Breast epithelium (tissue), 4 donors: ENCODE data around the gene DTX2. TPM values are rescaled to one million over a fixed set of nuclear protein-coding genes. Genes with fewer than 3 reads are reported as not detected.
"Not testable (repeated sequence)": the region's sequence is repeated elsewhere in the genome, so short reads cannot be mapped to it uniquely, and the experiment has no call there.

Experiments used
- DNase-seq, 2 donors: peaks; one replicate each; pipeline ENCODE4 v3.0.0-alpha.2; 2019; ENCODE audit warnings: low spot score in 2 of 2
- H3K27ac ChIP-seq, 2 donors: fragments of 200-600 bp; sonication (generic) in 1 of 2; one replicate each; pipeline ENCODE4 v1.5.1; 2016 to 2019; ENCODE audit warnings: mild to moderate bottlenecking in 1 of 2
- H3K27me3 ChIP-seq, 2 donors: fragments of 200-600 bp; sonication (generic) in 1 of 2; one replicate each; pipeline versions ENCODE4 v1.5.1 to v1.6.0; 2017 to 2019; ENCODE audit warnings: control low read depth in 1 of 2, mild to moderate bottlenecking in 1 of 2
- H3K36me3 ChIP-seq: fragments of 200-600 bp; one replicate; pipeline ENCODE4 v1.5.1; 2019
- H3K4me1 ChIP-seq, 2 donors: fragments of 200-600 bp; sonication (generic); one replicate each; pipeline ENCODE4 v1.5.1; 2016 to 2019; ENCODE audit warnings: control low read depth in 1 of 2
- H3K4me3 ChIP-seq, 3 donors: fragments of 200-600 bp; sonication (generic); 1 replicate in 2 of 3; 2 replicates in 1 of 3; pipeline ENCODE4 v1.5.1; 2016 to 2019; ENCODE audit warnings: mild to moderate bottlenecking in 3 of 3, moderate library complexity in 2 of 3
- H3K9me3 ChIP-seq, 2 donors: fragments of 200-600 bp; sonication (generic) in 1 of 2; one replicate each; pipeline ENCODE4 v1.5.1; 2016 to 2019; ENCODE audit warnings: control low read depth in 1 of 2
- intact Hi-C: fragments of 100-400 bp; cut with DNase I; formaldehyde crosslinking; loops from one replicate; pipeline ENCODE4 v1.15.1; 2023; ENCODE audit warnings: low total_unique reads
- total RNA-seq, 3 donors: library from RNA; depleted of rRNA; stranded (reverse); fragments of >200 nt; gene quantifications; one replicate each; pipeline ENCODE4 v1.1.0, GENCODE V29; 2016

Gene DTX2
- total RNA-seq, 3 donors from 2014 or later = 17.6 to 30.5 (median 21.7) TPM

DNA sequence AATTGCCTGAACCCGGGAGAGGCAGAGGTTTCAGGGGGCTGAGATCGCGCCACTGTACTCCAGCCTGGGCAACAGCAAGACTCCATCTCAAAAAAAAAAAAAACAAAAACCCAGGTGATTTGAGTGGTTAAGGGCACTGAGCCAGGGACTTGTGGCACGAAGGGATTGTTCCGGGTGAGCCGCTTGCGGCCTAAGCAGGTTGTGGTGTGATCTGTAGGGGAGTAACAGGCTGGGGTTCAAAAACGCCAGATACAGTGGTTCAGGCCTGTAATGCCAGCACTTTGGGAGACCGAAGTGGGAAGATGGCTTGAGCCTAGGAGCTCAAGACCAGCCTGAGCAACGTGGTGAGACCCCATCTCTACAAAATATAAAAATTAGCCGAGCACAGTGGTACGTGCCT, 17.7 kb upstream of the DTX2 start:
- H3K27me3 ChIP-seq, DNase-seq, H3K9me3 ChIP-seq, H3K4me1 ChIP-seq, intact Hi-C loops, H3K4me3 ChIP-seq, H3K36me3 ChIP-seq: not testable (repeated sequence)
- peak overlapping the region in 1 of 2 donors; percentile 61 for H3K27ac ChIP-seq

DNA sequence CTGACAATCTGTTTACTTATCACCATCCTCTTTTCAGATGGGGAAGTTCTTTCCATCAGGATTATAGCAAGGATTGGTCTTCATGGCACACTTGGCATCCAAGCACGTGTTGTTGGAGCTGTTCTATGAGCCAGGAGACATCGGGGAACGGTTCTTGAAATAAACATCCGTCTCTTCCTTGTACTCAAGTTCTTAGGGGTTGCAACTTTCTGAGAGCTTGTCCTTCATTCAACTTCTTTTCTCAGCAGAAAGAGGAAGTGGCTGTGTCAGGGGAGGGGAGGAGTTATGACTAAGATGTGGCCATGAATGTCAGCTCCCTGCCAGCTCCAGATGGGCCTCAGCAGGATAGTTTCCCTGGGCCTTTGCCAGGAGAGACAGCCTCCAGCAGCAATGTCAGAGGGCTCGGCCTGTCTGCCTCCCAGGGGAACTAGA, 15.9 kb upstream of the DTX2 start:
- DNase-seq, H3K36me3 ChIP-seq, H3K4me1 ChIP-seq, H3K4me3 ChIP-seq, H3K27me3 ChIP-seq, intact Hi-C loops, H3K9me3 ChIP-seq: not testable (repeated sequence)
- peak overlapping the region; percentile 15 to 65 for H3K27ac ChIP-seq

DNA sequence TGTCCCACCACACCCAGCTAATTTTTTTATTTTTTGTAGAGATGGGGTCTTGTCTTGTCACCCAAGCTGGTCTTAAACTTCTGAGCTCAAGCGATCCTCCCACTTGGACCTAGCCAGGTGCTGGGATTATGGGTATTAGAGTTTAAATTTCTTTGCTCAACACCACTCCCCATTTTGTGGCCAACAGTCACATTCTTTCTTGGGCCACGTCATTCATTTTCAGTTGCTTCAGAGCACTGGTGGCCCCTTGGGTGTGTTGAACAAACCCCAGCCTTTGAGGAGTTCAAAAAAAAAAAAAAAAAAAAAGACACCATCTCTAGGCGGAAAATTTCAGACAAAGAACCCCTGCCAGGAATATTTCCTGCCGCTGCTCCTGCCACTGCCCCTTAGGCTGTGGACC, 4.5 kb upstream of the DTX2 start:
- DNase-seq, H3K27ac ChIP-seq, H3K27me3 ChIP-seq, H3K36me3 ChIP-seq, intact Hi-C loops, H3K9me3 ChIP-seq, H3K4me3 ChIP-seq, H3K4me1 ChIP-seq: not testable (repeated sequence)

DNA sequence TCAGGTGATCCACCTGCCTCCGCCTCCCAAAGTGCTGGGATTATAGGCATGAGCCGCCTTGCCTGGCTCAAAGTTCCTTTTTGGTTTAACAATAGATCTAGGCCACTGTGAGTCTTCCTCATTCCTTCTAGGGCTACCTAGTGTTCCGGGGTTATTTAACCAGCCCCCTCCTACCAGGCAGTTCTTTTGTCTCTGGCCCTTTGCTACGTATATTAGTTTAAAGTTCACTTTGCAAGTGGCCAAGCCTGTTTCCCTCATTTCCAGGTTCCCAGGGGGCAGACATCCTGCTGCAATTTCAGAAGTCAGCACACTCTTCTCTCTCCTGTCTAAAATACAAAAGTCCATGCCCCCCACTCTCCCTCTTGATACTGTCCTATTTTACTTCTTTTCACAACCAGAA, 3.0 kb upstream of the DTX2 start:
- H3K9me3 ChIP-seq, DNase-seq, intact Hi-C loops: not testable (repeated sequence)

DNA sequence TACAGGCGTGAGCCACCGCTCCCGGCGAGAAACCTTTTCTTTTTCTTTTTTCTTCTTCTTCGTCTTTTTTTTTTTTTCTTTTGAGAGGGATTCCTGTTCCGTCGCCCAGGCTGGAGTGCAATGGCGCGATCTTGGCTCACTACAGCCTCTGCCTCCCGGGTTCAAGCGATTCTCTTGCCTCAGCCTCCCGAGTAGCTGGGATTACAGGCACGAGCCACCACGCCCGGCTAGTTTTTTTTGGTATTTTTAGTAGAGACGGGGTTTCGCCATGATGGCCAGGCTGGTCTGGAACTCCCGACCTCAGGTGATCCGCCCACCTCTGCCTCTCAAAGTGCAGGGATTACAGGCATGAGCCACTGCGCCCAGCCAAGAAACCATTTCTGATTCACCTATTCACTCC, 742 bp upstream of the DTX2 start:
- H3K9me3 ChIP-seq, H3K4me1 ChIP-seq, H3K36me3 ChIP-seq, intact Hi-C loops, H3K27me3 ChIP-seq, DNase-seq, H3K4me3 ChIP-seq, H3K27ac ChIP-seq: not testable (repeated sequence)

More for the DNA sequence above, 3.0 kb upstream of the DTX2 start:
- H3K4me1 ChIP-seq, H3K27me3 ChIP-seq, H3K4me3 ChIP-seq, H3K27ac ChIP-seq, H3K36me3 ChIP-seq: not testable (repeated sequence)

DNA sequence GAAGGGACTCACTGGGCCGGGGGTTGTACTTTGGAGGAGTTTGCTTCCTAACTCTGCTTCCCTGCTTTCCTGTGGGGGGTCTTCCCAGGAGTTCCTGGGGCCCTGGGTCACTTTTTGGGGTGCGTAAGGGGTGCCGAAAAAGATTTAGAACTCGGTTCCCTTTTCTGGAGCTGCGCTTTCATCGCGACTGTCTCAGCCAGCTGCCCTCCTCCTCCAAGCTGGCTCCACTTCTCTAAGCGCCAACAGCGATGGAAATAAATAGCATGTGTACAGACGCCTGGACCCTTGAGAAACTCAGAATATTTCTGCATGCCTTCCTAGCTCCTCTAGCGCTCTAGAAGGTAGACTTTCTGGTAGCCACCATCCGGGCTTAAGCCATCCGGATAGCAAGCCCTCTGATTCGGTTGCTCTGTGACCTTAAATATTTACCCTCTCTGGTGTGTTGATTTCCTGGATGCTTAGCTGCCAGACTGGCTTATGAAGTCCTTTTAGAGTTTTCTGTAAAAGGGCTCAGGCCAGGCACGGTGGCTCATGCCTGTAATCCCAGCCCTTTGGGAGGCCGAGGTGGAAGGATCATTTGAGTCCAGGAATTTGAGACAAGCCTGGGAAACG, 868 bp downstream of the DTX2 start:
- H3K9me3 ChIP-seq, H3K4me3 ChIP-seq, H3K4me1 ChIP-seq, H3K27ac ChIP-seq, intact Hi-C loops, H3K36me3 ChIP-seq, H3K27me3 ChIP-seq, DNase-seq: not testable (repeated sequence)

DNA sequence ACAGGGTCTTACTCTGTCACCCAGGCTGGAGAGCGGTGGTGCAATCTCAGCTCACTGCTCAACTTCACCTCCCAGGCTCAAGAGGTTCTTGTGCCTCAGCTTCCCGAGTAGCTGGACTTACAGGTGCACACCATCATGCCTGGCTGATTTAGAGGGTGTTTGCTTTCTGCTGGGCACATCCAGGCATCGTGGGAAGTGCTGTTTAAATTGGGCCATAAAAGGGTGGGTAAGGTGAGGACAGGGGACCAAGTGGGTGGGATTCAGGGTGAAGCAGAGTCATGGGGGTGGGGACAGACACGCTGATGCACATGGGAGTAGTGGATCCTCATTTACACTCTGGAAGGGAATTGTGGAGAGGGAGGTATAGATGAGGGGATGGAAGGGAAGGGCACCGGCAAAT, 3.5 kb downstream of the DTX2 start:
- H3K36me3 ChIP-seq, intact Hi-C loops, DNase-seq, H3K4me1 ChIP-seq, H3K27me3 ChIP-seq, H3K9me3 ChIP-seq, H3K27ac ChIP-seq, H3K4me3 ChIP-seq: not testable (repeated sequence)

DNA sequence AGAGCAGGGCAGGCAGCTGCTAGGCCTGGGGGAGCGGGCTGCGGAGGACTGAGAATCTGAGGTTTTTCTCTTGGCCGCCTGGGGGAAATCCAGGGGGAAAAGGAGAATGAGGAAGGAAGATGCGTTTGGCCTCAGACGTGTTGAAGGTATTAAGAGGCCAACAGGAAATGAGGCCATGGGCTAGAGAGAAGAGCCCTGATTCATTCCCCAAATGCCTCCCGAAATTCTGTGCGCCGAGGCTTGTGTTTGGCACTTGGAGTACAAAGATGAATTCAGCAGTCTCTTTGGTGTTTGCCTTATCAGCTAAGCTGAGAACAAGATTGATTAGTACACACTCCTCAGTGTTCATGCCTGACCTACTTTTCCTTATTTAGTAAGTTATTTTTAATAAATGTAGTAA, 4.4 kb downstream of the DTX2 start:
- H3K27me3 ChIP-seq, H3K36me3 ChIP-seq, H3K27ac ChIP-seq, H3K4me1 ChIP-seq, H3K9me3 ChIP-seq, DNase-seq, H3K4me3 ChIP-seq, intact Hi-C loops: not testable (repeated sequence)

DNA sequence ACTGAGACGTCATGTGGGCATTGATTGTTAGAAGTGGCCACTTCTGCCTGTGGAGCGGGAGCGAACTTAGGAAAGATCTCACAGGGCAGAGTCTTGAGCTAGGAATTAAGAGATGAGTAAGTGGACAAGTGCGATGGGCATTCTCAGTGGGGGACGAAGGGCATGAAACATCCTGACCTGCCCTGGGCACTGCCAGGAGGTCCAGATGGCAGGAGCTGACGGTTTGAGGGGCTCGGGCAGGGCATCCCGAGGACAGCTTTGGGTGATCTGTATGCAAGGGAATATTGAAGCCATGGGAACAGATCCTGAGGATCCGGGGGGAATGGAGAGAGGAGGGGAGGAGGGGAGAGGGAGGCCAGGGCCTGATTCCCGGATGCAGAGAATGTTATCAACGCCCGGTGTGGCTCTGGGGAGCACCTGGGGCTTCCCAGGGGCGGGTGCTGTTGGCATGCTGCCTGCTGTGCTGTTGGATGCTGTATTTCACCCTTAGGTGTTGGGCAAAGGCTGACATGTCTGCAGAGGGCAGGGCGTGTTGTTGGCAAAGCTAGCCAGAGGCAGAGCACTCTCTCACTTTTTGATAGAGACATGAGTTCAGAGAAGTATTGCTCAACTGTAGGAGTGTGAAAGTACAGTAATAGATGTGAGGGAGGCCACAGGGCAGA, 6.4 kb downstream of the DTX2 start:
- H3K27me3 ChIP-seq, H3K36me3 ChIP-seq, H3K4me3 ChIP-seq, intact Hi-C loops, H3K4me1 ChIP-seq, DNase-seq, H3K9me3 ChIP-seq: not testable (repeated sequence)
- peak overlapping the region in 1 of 2 donors; percentile 32 for H3K27ac ChIP-seq

DNA sequence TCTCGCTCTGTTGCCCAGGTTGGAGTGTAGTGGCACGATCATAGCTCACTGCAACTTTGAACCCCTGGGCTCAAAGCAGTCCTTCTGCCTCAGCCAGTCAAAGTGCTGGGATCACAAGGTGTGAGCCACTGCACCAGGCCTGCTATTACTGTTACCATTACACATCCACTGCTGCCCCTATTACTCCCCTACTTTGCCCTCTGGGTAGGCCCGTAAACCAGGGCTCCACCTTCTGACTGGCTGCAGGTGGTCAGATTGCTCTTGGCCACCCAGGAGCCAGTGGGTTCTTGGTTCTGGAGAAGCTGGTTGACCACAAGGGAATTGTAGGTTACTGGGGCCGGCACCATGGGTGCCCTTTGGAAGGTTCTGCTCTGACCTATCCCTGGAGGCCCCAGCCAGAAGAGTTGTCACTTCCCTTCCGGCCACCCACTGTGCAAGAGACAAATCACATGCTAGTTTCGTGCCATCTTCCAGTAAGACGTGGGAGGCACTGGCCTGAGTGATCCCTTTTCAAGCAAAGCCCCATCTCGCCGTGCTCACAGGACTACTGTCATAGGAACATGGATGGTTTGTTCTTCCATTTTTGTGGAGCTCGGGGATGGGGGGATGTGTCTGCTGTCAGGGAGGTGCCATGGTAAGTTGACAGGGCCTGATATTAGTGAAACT, 10.2 kb downstream of the DTX2 start:
- H3K27ac ChIP-seq, H3K4me3 ChIP-seq, H3K4me1 ChIP-seq, intact Hi-C loops, DNase-seq, H3K9me3 ChIP-seq, H3K27me3 ChIP-seq, H3K36me3 ChIP-seq: not testable (repeated sequence)

DNA sequence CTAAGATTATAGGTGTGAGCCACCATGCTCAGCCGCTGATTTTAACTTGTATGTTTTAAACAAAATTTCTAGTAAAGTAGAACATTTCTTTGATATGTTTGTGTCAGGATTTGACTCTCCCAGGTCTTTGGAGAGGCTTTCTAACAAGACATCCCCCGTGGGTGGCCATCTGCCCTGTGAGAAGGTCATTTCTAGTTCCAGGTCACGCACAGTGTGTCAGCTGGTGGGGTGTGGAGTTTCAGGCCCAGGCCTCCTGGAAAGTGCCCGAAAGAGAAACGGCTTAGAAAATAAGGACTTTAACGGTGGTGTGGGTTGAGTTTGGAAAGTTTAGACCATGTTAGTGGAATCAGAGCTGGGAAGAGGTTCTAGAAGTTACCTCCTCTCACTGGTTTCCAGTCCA, 11.6 kb downstream of the DTX2 start:
- H3K4me1 ChIP-seq, H3K4me3 ChIP-seq, H3K36me3 ChIP-seq, intact Hi-C loops, DNase-seq, H3K9me3 ChIP-seq, H3K27ac ChIP-seq, H3K27me3 ChIP-seq: not testable (repeated sequence)

DNA sequence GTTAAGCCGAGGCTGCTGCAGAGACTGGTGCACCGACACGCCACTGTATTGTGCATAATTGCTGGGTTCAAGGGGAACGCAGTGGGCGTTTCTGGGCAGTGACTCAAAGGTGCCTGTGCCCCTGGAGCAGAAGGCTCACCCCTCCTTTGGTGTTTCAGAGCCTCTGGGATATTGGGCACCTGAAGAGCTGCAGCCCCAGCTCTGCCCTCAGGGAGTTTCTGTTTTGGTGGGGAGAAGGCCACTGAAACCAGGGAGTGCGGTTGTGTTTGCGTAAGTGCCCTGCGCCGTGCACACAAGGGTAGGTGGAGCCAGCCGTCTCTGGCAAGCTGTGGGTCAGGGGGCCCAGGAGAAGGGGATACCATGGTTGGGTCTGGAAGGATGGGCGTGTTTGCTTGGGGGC, 14.8 kb downstream of the DTX2 start:
- H3K27ac ChIP-seq, H3K36me3 ChIP-seq, DNase-seq, H3K9me3 ChIP-seq, intact Hi-C loops, H3K4me3 ChIP-seq, H3K4me1 ChIP-seq, H3K27me3 ChIP-seq: not testable (repeated sequence)

DNA sequence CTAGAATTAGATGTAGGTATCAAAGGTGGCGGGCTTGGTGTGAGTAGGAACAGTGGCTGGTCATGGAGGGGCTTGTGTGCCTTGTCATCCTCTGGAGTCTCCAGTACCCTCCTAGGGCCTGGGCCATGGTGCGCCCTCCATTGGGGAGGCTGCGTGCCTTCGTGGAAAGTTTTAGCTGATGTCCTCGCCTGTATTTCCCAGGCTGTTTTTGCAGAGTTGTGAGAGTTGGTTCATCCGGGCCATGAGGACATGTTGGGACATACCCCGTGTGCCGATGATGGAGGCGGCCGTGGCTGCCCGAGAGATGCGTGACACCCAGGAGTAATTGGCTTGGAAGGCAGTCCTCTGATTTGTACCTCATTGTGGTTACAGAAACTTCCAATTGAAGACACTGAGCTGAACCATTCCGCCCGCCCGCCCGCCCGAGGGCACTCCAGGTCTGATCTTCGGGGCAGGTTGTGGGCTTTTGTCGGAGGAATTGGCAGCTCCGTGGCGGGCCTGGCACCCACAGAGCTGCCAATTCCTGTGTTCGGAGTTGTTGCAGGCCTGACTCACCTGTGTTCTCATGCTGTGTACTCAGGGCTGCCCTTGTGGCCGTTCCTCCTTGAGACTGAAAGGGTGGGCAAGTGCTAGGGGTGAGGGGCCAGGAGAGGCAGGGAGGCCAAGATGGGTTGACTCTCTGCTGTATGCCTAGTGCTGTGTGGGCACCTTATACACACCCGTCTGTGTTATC, 15.4 kb downstream of the DTX2 start:
- H3K9me3 ChIP-seq, intact Hi-C loops, DNase-seq, H3K27ac ChIP-seq, H3K4me3 ChIP-seq, H3K36me3 ChIP-seq, H3K27me3 ChIP-seq, H3K4me1 ChIP-seq: not testable (repeated sequence)
